ENCODE measurements around the gene CMYA5. TPM values are rescaled to one million over a fixed set of nuclear protein-coding genes. Genes with fewer than 3 reads are reported as not detected.

CMYA5 gene
- total and polyA plus RNA-seq, 9 of the 15 experiments (the other 6 are each of a cell fraction or from before 2014, with no cell fraction given): 0.18 to 1.1 (median 0.32) TPM

- TF ChIP-seq CLOCK (CRISPR knock-in tag; IDR thresholded peaks at IDR 0.05; ENCODE audit: borderline replicate concordance): no peak
- no peak for TF ChIP-seq ZNF586 (CRISPR knock-in tag; conservative IDR thresholded peaks at IDR 0.05)
- TF ChIP-seq HDAC3 (IDR thresholded peaks at IDR 0.05; ENCODE audit: borderline replicate concordance, partially characterized antibody): no peak
- no peak for TF ChIP-seq FOXA1 (IDR thresholded peaks at IDR 0.05; ENCODE audit: borderline replicate concordance)
Measured at GRCh38 chr5:79746642-79747569, 57.3 kb downstream of the CMYA5 start (continued).

GRCh38 chr5:79750611-79751510, 61.2 kb downstream of the CMYA5 start:
- no peaks in the 10 kb centered on the region for H3K9me3 ChIP-seq (replicated peaks; ENCODE audit: control insufficient read depth, insufficient read depth, low read depth, low read length)
- no TSS peak for BruUV-seq (replicated peaks)
- ChIA-PET POLR2A (no interaction called here), CTCF (ENCODE audit: low intra/inter-chr PET ratio) (no interaction called here)
- no peaks in the 10 kb centered on the region for H4K20me1 ChIP-seq (replicated peaks; ENCODE audit: control insufficient read depth, insufficient read depth, low read length)
- H3K36me3 ChIP-seq (ENCODE audit: control insufficient read depth, insufficient read depth, low read length): no peaks in the 10 kb centered on the region
- WGBS (ENCODE audit: insufficient coverage, low coverage, missing lambda C conversion rate): 3% methylated on average over 8 of the region's 8 CpGs
- TF ChIP-seq ZNF3 (CRISPR knock-in tag; IDR thresholded peaks at IDR 0.05) (no peak), MAFG (tag; conservative IDR thresholded peaks at IDR 0.05) (no peak), PTRF (tag; IDR thresholded peaks at IDR 0.05) (no peak), ZNF12 (CRISPR knock-in tag; IDR thresholded peaks at IDR 0.05) (no peak), ZC3H8 (IDR thresholded peaks at IDR 0.05) (no peak)
- H3K27me3 ChIP-seq (ENCODE audit: control insufficient read depth in 2 of 2, insufficient read depth in 2 of 2, low read length in 2 of 2): peaks cover 5 to 8% of the 10 kb centered on the region in 2 experiments; a peak in 3 of 5 replicates
- H3K4me3 ChIP-seq: no peak overlapping the region
- no peak overlapping the region for H3K27ac ChIP-seq (ENCODE audit: extremely low read depth, low read depth, low read length)
- no peak for DNase-seq (ENCODE audit: extremely low read depth in 1 of 4, low spot score in 3 of 4)
- in situ Hi-C loops (cut with MboI): no loop called here
- H3K79me2 ChIP-seq (ENCODE audit: control insufficient read depth, insufficient read depth, low read length): no peaks in the 10 kb centered on the region
- no peaks in the 10 kb centered on the region for H3K4me1 ChIP-seq (replicated peaks in 1 of 2; ENCODE audit: control insufficient read depth in 2 of 2, insufficient read depth in 2 of 2, low read length in 2 of 2)
- intact Hi-C loops (cut with micrococcal nuclease): no loop called here
- H2AFZ ChIP-seq (ENCODE audit: low read depth, low read length): no peak overlapping the region
- no peak overlapping the region for H3K4me2 ChIP-seq (ENCODE audit: insufficient read depth, low read length)
- no peaks in the 10 kb centered on the region for H3K9me1 ChIP-seq (ENCODE audit: control insufficient read depth, insufficient read depth, low read length)
- no peak for FAIRE-seq
- no peak for ATAC-seq
- H3K9ac ChIP-seq (ENCODE audit: insufficient read depth in 1 of 2, low read depth in 2 of 2, low read length in 2 of 2): no peak overlapping the region

Data from K562 (cell line).